HTERT RPE-1 (cell line): ENCODE results near the gene GUCY2F.

Experiments
- in situ Hi-C: fragments of 300-500 bp; cut with MboI; formaldehyde crosslinking; loops from 4 replicates; pipeline ENCODE4 v1.14.3; 2020; ENCODE audit warnings: low sequenced_read_pairs

The GUCY2F gene

GRCh38 chrX:109344678-109345077 is 137.2 kb downstream of the GUCY2F start:
- in situ Hi-C loops = no loop called here

- in situ Hi-C loops = no loop called here
These were observed 137.8 kb downstream of the GUCY2F start for GRCh38 chrX:109344101-109344500.

GRCh38 chrX:109343671-109344070 is 138.2 kb downstream of the GUCY2F start:
- in situ Hi-C loops = no loop called here

GRCh38 chrX:109336141-109336540 is 145.7 kb downstream of the GUCY2F start:
- in situ Hi-C loops = no loop called here

GRCh38 chrX:109327251-109327650 is 154.6 kb downstream of the GUCY2F start:
- in situ Hi-C loops = no loop called here
